Fibroblast of the aortic adventitia (primary cell): ENCODE measurements around the gene PTGDR2. TPM values are rescaled to one million over a fixed set of nuclear protein-coding genes. Genes with fewer than 3 reads are reported as not detected.
A peak's percentile ranks its signal among the peaks of the same experiment; 100 is the strongest.

ENCODE experiments used
- DNase-seq: peaks from one replicate; pipeline ENCODE4 v3.0.0-alpha.2; 2010; ENCODE audit warnings: low read depth
- H3K4me3 ChIP-seq: 2 replicates; pipeline ENCODE4 v1.5.1; 2011; ENCODE audit warnings: low read depth, mild to moderate bottlenecking, control low read depth, low read length, moderate library complexity
- CTCF ChIP-seq: IDR thresholded peaks from 2 replicates; pipeline ENCODE4 v1.5.1; 2011; ENCODE audit warnings: mild to moderate bottlenecking, low read length, control low read depth, inconsistent platforms; ENCODE audit not compliant: insufficient read depth
- total RNA-seq: library from RNA; depleted of rRNA; stranded (reverse); fragments of >200 nt; gene quantifications from 2 replicates; pipeline ENCODE4 v1.2.3, GENCODE V29; 2012; ENCODE audit warnings: low replicate concordance

The PTGDR2 gene
- total RNA-seq, 1 donor, result not detected

- no peak overlapping the region for H3K4me3 ChIP-seq
- DNase-seq, result no peak
- no peak for TF ChIP-seq CTCF
Measured at GRCh38 chr11:60874421-60875365, 18.9 kb upstream of the PTGDR2 start.

GRCh38 chr11:60873533-60873932 lies 17.8 kb upstream of the PTGDR2 start:
- TF ChIP-seq CTCF, result no peak
- DNase-seq, result no peak

GRCh38 chr11:60872961-60873524 lies 17.3 kb upstream of the PTGDR2 start:
- no peak overlapping the region for H3K4me3 ChIP-seq
- TF ChIP-seq CTCF, result no peak
- DNase-seq, result peak; percentile 29

More at GRCh38 chr11:60873533-60873932, 17.8 kb upstream of the PTGDR2 start:
- H3K4me3 ChIP-seq, result no peak overlapping the region

- DNase-seq, result peak; percentile 75
- no peak overlapping the region for H3K4me3 ChIP-seq
- TF ChIP-seq CTCF, result no peak
Measured at GRCh38 chr11:60872124-60872960, 16.6 kb upstream of the PTGDR2 start.

- DNase-seq, result peak; percentile 53
- peak; percentile 49 for TF ChIP-seq CTCF
- no peak overlapping the region for H3K4me3 ChIP-seq
Measured at GRCh38 chr11:60871378-60872061, 15.8 kb upstream of the PTGDR2 start.
